GM18526 (cell line): Measurements from ENCODE around the gene FBRSL1.

Experiments used
- POLR2A ChIP-seq: IDR thresholded peaks from 3 replicates; pipeline ENCODE4 v1.6.1; 2011; ENCODE audit not compliant: insufficient read length; ENCODE audit errors: extremely low read depth

The FBRSL1 gene

DNA sequence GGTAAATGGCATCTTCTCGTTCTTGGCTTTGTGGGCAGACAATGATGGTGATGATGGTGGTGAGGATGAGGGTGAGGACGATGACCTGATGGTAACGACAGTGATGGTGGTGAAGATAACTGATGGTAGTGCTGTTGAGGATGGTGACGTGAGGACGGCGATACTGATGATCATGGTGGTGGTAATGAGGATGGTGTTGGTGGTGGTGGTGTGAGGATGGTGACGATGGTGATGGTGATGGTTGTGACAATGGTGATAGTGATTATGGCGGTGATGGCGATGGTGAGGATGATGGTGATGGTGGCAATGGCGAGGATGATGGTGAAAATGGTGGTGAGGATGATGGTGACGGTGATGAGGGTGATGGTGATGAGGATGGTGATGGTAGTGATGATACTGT lies 54.5 kb downstream of the FBRSL1 start:
- TF ChIP-seq POLR2A = no peak

DNA sequence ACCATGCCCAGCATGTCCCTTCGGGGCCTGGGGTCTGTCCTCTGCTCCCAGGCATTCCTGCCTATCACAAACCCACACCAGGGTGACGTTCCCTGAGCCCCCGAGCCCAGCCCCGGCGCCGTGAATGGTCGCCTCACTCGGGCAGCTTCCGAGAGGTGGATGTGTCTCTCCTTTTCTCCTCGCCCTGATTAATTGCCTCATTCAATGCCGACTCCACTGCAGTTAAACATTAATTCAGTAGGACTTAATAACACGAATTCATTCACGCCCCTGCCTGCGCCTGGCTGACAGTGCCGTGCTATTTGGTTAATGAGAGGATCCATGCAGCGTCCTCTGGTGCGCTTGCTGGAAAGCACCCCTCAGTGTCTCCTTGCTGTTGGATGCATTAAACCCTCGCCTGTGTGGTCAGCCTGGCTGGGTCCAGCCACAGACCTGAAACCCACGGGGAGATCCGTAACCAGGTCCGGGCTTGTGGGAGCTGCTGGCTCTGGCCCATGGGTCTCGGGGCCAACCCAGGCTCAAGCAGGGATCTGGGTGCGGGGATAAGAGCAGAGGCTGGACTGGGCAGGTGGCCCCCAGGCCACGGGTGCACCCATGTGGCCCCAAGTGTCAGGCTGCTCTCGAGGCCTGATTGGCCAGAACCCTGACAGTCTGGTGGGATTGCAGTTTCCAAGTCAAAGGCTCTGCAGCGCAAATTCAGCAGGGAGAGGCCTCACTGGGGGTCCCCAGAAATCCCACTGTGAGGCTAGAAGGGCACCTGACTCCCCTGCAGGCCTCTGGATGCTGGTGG lies 55.4 kb downstream of the FBRSL1 start:
- TF ChIP-seq POLR2A = no peak

DNA sequence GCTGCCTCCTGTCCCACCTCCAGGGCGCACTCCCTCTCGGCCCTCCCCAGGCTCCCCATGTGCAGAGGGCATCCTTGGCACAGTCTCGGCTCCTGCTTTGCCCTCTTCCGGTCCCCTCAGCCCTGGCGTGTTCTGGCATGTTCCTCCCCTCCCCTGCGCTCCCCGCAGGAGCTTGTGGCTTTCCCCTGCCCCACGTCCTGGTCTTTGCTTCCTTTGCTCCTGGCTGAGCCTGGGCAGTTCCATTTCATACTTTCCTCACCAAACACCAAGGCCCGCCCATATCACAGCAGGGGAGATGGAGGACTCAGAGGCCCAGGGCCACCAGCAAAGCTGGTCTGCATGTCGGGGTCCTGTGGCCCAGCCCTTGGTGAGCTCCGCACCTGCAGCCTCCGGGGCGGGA lies 56.0 kb downstream of the FBRSL1 start:
- no peak for TF ChIP-seq POLR2A

GRCh38 chr12:132546647-132547046 lies 56.7 kb downstream of the FBRSL1 start:
- TF ChIP-seq POLR2A = no peak

GRCh38 chr12:132547205-132547740 lies 57.3 kb downstream of the FBRSL1 start:
- TF ChIP-seq POLR2A = no peak

- no peak for TF ChIP-seq POLR2A
Measured at GRCh38 chr12:132548430-132549058, 58.6 kb downstream of the FBRSL1 start.

DNA sequence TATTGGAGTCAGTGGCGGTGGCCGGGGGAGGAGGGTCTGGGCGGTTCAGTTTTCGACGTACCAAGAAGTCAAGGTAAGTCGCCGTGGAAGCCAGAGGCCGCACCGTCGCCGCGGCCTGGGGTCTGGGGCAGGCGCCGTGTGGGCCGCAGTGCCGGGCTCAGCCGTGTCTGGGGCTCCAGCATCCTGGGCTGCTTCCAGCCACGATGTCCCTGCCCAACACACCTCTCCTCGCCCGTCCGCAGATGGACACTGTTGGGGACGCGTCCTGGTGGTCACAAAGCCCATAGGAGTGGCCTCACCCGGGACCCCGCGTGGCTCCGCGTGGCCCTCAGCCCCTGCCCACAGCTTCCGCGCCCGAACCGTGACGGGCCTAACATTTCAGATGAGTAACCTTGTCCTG lies 59.1 kb downstream of the FBRSL1 start:
- no peak for TF ChIP-seq POLR2A

GRCh38 chr12:132550014-132550802 lies 60.3 kb downstream of the FBRSL1 start:
- TF ChIP-seq POLR2A = no peak

DNA sequence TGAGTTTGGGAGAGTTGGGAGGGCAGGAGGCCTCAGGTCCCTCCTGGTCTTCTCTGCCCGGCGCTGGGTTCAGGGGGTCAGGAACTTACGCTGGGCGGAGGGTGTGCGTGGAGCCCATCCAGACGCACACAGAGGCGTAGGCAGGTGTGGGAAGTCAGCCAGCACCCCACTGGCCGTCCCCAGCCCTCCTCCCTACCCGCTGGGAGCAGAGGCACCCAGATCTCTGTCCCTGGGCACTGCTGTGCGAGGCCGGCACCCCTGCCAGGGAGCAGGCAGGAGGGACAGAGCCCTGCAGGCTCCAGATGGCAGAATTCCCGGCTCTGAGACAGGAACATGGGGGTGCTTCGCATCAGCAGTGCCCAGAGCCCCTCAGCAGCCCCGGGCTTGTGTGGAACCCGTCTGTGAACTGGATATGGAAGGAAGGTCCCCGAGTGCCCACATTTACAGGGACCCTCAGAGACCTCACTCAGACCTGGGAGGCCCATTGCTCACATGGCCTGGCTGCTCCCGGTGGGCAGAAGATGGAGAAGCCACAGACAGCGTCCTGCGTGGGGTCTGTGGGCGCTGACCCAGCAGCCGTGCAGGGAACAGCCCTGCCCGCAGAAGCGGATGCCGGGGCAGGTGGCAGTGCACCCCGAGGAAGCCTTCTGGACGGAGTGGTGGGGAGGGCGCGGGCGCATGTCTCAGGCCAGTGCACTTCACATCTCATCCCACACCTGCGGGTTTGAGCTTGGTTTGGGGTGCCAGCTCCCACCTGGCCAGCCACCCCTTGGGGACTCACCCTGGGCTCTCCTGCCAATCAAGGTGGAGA lies 61.1 kb downstream of the FBRSL1 start:
- TF ChIP-seq POLR2A = no peak

- TF ChIP-seq POLR2A = no peak
Measured at GRCh38 chr12:132551641-132552031, 61.7 kb downstream of the FBRSL1 start.

GRCh38 chr12:132554845-132555630 lies 65.1 kb downstream of the FBRSL1 start:
- TF ChIP-seq POLR2A = no peak

DNA sequence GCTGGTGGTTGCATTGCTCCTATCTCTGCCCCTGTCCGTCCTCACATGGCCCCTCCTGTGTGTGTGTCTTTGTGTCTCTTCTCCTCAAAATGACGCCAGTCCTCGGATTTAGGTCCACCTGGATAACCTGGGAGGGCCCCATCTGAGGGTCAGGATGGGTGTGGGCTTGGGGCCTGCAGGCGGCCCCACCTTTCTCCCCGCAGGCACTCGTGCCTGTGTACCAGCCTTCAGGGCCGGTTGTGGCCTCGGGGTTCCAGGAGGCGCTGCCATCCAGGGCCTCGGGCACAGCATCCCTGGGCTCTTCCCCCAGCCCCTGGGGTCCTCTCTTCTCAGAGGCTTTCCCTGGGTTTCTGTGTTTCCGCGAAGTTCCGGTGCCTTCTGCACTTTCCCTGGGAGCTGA lies 65.7 kb downstream of the FBRSL1 start:
- no peak for TF ChIP-seq POLR2A

GRCh38 chr12:132556216-132556615 lies 66.3 kb downstream of the FBRSL1 start:
- TF ChIP-seq POLR2A = no peak

DNA sequence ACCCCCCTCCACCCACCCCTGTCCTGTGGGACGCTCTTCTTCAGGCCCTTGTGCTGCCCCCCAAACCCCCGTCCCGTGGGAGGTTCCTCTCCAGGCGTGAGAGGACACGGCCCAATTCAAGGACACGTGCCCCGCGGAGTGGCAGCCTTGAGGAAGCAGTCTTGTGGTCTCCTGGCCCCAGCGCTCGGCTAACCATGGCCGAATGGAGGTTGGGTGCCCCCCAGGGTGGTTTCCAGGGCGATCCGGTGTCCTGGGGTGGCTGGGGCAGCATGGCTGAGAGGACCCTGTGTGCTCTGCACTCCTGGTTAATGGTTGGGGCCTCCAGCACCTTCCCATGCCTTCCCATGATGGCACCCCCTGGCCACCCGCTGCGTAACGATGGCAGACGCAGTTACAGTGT lies 66.8 kb downstream of the FBRSL1 start:
- TF ChIP-seq POLR2A = no peak
